HG03342 (cell line): Measurements from ENCODE around the gene KMT2C.

Experiments
- ATAC-seq: cut with Tn5 transposase; IDR thresholded peaks from one replicate; pipeline ENCODE4 v1.9.1; 2021; ENCODE audit warnings: mild to moderate bottlenecking, moderate library complexity; ENCODE audit not compliant: unreplicated experiment

The KMT2C gene

DNA sequence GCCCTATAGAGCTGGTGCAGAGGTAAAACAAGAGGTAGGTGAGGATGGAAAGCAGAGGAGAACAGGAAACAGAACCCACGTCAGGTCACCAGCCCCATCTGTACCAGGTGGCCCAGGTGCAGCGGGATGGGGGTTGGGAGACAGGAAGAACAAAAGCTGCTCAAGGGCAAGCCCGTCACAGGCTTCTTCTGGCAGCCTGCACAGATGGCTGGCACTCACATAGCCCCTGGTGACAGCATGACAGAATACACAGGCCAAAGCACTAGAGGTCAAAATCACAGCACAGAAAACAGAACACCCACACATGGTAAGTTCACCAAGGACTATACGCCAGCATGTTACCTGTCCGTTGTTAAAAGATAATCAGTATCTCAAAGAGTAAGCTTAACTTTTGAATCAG is 283.5 kb downstream of the KMT2C start:
- ATAC-seq = no peak

DNA sequence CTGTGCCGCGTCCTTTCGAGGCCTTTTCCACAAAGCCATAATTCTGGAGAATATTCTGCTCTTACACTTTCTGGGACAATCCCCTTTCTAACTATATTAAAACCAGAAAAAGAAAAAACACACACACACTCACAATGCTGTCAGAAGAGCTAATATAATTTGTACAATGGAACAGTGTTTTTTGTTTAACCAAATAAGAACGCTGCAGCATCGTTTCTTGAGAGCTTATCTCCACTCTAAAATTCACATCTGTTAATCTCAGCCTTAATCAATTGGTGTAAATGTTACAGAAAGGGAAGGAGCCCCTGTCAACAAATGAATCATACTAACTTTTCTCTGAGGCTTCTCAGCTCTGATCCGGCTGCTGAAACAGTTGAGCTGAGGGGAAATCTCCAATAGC is 286.4 kb downstream of the KMT2C start:
- no peak for ATAC-seq

DNA sequence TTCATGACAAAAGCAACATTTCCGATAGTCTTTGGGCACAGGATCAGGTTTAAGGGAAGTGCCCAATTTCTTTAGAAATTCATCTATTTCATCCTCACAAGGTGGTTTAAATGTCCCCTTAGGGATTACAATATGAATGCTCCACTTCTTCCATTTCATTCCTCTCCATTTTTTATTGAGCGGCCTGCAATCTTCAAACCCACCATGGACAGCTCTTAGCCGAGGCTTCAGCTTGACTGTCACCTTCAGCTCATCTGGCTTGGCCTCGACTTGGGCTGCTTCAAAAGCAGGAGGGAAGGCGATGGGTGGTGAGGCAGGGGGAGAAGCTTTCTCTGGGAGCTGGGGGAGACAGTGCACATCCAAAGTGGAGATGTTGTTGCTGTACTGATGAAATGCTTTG is 287.1 kb downstream of the KMT2C start:
- ATAC-seq = no peak

DNA sequence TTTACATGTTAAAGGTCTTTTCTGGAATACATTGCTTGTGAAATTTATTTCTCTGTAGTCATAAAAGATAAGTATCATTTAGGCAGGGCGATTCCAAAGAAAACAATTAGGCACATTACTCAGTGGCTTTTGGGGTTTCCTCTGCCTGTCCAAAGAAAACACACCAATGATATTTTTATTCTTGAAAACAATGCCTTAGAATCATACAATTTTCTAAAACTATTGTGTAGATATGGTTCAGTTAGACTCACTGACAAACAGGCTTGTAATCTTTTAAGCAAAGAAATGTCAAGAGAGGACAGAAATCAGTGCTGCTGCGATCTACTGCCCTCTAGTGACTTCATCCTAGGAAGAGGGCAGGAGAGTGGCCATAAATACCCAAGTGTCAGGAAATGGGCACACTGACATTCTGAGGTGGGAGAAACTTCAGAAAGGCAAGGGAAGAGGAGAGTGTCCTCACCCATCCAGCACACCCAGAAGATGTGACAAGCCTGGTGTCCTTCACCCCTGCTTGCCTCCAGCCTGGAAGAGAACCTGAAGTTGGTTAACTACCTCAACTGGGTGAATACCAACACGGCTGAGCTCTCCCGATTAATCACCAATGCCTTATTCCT is 289.8 kb downstream of the KMT2C start:
- ATAC-seq = no peak

DNA sequence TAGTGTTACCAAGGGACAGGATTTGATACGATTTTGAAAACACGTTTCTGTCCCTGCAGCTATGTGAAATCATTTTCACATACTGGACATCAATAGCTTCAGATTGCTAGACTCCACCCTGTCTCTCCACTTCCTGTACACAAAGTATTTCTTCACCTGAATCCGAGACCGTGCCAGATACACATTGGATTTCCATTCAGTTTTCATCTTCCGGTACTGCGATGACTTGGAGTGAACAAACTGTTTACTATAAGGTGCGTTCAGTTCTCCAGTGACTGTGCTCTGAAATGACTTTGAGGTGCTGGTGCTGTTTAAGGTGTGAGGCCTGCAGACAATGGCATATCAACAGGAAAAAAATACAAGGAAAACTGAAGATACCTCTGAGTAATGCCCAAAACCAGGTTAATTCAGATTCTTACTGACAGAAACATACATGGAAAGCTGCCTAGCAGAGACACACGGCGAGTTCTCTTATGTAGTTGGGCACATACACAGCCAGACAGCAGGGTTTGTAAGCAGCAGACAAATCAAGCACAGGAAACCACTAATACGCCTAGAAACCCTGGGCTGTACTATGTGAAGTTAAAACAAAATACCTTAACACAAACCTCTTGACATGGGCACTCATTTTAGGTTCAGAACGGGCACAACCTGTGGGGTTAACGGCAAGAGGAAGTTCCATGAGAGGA is 291.1 kb downstream of the KMT2C start:
- no peak for ATAC-seq

DNA sequence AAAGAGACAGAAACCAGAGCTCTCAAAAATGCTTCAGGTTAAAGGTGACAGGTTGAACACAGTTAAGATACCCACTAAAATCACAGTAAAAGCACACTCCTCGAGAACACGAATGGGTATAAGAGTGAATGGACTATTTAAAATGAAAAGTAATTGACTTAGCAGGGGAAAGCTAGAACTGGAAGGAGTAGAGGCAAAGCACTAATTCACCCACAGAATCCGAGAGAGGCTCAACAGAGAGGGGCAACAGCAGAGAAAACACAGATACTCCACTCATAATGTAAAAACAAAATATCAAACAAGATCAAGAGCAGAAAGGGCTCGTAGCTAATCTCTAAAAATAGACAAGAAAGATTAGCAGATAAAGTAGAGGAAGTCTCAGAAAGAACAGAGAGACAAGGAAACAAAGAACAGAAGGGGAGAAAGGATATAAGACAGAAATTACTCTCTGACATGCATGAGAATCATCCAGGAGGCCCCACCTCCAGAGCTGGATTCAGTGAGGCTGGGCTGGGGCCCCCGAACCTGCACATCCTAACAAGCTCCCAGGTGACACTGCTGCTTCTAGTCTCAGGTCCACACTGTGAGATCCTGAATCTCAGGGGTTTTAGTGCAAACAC is 292.7 kb downstream of the KMT2C start:
- ATAC-seq = no peak

DNA sequence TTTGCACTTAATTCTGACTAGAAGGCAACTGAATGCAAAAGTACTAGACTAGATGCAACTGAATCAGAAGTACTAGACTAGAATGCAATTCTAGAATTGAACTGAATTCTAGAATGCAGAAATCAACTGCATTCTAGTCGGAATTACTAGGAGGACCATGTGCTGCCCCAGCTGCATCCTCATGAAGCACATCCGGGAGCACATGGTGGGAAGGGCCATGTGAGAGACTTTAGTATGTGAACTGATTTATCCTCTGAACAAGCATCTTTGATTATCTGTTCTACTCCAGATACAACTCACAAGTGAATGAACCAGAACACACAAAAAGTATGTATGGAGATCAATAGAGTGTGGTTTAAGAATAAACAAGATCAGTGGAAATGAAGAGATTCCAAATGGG is 295.2 kb downstream of the KMT2C start:
- ATAC-seq = no peak

DNA sequence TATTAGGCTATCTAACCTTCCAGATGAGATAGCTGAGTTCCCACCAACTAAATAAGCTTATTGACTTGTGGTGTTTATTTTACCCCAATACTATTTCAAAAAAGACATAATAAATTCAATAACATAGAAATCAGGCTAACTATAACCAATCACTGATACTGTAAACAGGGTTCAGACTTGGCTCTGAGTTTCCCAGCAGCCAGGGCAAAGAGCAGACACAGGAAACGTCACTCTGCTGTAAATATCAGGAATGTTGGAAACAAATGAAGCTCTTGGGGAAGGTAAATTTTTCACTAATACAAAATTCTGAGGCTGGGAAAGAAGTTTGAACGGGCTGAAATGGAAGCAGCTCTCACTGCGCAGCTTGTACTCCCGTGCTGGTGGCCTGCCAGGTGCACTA is 295.7 kb downstream of the KMT2C start:
- ATAC-seq = no peak

DNA sequence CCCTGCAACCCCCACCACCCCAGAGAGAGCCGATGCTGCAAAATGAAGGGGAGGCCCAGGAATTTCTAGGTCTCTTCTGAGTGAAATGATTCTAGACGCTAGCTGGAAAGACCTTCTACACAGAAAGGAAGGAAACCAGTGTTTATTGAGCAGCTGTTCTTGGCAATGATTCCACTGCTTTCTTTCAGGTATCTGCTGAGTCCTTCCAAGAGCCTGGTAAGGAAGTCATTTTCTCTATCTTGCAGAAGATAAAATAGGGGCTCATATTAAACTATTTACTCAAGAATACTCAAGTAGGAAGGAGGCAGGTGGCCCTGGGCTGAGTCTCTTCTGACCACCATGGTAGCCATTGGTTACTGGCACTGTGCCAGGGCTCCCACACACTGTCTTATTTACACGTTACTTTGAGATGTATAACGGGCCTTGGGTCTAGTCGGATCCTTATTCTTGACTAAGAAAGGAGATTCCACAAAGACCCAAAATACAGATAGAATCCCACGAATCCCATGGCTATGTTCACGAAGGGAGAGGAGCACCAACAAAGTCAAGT is 298.3 kb downstream of the KMT2C start:
- ATAC-seq = no peak

DNA sequence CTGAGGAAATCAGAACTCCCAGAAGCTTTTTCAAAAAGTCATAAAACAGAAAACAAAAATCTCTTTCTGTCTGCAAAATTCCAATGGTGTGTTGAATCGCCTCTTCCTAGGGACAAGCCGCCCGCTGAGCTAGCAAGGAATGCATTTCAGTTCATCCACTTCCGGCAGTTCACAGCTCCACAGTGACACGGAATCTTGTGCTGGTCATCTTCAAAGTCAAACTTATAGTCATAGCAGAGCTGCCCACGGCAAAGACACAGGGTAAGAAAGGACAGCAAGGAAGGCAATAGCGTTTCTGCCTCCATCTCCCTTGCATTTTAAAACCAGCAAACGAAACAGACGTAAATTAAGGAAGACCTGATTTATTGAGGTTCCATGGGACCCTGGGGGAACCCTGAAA is 299.1 kb downstream of the KMT2C start:
- no peak for ATAC-seq

DNA sequence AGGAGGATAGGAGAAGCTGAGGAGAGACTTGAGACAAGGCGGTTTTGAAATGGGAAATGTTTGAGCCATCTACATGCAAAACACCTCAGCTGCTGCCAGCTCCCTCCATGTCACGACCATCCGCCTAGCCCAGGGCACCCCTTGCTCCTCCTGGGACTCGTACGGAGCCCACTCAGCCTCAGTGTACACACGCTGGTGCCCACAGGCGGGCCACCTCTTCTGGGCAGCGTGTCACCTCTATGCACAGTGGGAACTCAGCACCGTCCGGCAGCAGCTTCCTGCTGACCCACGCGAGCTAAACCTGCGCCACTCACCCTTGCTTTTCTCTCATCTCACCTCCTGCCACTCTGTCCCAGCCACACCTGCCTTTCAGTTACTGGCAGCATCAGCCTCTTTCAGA is 302.0 kb downstream of the KMT2C start:
- no peak for ATAC-seq

DNA sequence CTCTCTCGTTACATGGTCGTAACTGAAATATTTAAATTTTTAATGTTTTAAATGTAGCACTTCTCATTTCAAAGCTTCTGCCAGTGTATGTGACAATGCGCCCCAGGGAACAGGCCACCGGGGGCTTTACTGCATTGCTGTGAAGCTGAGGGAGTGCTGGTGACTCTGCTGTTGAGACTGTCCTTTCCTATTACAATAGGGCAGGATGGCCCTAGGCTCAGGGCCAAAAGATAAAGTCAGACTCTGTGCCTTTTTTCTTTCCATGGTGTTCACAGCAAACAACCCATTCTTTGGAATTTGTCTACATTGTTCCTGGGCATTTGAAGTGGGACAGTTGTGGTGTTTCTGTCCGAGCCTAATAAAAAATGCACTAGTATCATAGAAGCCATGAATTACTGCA is 303.0 kb downstream of the KMT2C start:
- no peak for ATAC-seq

DNA sequence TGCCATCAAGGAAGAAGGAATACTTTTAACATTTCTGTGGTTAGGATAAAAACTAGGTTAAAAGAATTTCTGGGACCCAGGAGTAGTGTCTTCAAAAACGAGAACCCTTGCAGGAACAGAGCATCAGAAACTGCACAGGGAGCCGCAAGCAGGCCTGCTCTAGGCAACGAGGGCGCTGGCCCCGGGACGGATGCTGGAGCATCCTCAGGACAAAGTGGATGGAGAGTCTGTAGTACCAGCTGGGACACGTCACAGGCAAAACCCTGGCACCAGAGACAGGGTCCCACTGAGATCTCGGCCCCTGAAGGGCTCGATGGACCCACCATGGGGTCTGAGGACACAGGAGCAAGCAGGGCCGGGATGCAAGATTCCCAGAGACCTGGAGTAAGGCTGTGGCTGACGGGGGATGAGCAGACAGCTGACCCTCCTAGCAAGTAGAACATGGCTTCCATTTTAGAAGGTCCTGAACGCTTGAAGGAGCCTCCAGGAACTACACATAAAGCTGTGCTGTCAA is 303.8 kb downstream of the KMT2C start:
- no peak for ATAC-seq

DNA sequence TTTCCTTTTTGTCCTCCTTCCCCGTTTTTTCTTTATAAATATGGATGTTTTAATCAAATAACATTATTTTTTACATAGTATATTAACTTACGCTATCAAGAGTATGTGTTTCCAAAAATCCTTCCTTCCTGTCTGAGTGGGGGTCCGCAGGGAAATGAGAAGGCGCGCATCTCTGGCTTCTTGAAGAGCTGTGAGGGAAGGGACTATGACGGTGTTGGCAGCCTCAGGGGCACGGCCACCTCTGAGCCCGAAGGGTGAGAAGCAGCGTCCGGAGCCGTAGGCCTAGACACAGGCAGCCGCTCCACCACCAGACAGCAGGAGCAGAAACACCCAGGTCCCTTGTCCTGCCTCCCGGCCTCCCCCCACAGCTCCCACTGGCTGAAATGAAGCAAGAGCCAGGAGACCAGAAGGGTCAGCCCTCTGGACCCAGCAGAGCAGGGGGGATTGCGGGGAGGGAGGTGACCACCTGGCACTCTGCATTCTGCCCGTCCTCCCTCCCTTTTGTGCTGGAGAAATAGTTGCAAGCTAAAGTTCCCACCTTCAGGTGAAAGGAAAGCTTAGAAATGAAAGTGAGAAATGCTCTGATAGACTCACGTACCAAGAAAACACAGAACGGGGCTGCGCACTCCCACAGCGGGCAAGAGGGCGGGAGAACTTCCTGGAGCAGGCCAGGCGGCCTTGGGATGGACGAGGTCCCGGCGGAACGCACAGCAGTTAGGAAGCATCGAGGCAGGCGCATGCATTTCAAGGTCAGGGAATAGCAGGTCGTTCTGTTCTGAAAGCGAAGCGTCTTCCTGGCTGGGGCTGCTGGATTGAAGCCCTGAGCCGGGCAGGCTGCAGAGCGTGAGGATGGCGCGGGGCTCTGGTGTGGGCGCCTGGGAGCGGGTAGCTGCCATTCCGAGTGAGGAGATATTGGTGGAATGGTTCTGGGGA is 304.9 kb downstream of the KMT2C start:
- ATAC-seq = no peak

DNA sequence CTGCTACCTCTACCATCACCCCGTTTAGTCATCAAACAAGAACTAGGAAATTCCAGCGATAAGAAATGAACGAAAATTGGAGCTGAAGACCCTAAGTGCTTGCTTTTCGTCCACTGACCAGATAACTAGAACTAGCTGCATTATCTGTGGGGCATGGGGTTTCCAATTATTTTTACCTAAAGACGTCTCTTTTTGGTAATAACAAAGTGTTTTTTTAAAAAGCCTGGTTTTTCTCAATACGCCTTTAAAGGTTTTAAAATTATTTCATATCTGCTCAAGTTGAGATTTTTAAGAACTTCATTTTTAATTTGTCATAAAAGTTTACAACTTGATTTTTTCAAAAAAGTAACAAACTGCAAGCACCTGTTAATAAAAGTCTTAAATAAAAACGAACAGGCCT is 306.1 kb downstream of the KMT2C start:
- ATAC-seq = no peak

DNA sequence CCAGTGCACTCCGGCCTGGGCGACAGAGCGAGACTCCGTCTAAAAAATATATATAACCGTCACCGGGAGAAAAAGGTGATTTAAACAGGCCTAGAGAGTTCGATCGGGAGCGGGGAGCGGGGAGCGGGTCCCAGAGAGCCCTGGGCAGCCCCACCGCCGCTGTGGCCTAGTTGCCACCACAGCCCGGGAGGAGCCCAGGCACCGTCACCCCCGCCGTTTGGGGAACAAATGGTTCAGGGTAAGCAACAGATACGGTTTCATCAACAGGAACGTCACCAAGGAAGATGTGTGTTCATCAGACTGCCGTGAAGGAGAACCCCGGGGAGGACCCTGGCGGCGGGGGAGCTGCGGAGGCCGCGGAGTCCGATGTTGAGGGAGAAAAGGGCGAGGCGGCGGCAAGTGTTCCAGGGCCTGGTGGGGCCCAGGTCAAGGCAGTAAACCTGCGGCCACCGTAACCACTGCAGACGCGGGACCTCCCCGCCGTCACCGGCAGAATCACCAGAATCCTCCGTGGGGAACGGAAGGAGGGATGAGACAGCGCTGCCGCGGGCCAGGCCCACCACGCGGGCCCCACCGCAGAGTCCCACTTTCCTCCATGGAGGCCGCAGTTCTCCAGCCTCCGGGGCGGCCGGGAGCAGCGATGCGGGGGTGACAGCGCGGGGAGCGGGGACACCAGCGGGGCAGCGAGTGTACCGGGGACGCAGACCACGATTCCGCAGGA is 306.9 kb downstream of the KMT2C start:
- ATAC-seq = no peak

DNA sequence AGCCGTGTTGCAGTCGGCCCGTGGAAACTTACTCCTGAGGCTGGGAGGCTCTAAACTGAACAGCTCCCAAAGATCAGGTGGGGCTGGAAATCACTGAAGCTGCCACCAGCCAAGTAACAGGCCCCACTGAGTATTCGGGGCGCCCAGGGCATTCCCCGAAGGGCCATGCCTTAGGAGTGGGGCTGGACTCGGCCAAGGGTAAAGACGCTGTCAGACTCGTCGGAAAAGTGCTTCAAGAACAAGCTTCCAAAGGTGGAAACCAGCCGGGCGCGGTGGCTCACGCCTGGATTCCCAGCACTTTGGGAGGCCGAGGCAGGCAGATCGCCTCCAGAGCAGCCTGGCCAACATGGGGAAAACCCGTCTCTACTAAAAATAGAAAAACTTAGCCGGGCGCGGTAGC is 307.6 kb downstream of the KMT2C start:
- no peak for ATAC-seq

DNA sequence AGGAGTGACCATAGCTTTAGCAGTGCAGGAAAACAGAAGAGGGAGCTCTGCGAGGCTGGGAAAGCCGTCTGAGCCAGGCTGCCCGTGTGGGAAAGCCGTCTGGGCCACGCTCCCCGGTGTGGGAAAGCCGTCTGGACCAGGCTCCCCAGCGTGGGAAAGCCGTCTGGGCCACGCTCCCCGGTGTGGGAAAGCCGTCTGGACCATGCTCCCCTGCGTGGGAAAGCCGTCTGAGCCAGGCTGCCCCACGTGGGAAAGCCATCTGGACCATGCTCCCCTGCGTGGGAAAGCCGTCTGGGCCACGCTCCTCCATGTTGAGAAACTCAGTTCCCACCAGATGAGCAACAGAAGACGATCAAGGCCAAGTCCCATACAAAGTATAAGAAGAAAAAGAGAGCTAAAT is 308.6 kb downstream of the KMT2C start:
- ATAC-seq = no peak

DNA sequence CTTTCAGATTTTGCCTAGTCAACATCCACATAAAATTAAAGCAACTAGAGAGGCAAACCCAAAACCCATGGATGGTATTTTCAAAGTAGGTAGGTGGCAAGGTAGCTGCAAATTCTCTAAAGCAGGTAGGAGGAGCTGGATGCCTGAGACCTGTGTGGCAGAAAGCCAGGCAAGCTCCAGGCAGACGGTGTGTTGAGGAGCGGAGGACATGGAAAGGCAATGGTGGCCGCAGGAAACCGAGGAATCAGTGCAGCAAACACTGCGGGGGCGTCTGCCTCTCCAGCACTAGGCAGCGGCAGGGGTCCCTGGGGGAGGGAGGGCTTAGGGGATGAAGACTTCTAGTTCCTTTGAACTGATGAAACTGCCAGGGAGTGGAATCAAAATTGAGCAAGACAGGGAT is 309.1 kb downstream of the KMT2C start:
- ATAC-seq = no peak

DNA sequence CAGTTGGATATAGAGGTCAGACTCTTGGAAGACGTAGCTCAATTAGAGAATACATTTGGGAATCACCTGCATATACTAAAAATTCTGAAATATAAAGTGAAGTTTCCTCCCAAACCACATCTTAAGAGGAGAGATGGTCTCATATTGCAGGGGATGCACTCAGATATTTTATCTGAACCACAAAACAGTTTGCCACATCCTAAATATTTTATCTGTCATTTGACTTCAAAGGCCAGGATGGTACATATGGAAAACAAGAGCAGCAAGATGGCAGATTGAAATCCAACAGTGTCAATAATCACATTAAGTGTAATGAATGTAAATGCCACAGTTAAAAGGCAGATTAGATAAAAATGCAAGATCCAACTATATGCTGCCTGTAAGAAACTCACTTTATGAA is 313.3 kb downstream of the KMT2C start:
- no peak for ATAC-seq
